Upper lobe of left lung (tissue), 6 donors: ENCODE data around the gene DSE. TPM values are rescaled to one million over a fixed set of nuclear protein-coding genes. Genes with fewer than 3 reads are reported as not detected.
A peak's percentile ranks its signal among the peaks of the same experiment; 100 is the strongest.

Source experiments
- ATAC-seq, 2 donors: fragments of 200-7000 bp; cut with Tn5 transposase; one replicate each; pipeline ENCODE4 v1.9.1; 2022; ENCODE audit warnings: mild to moderate bottlenecking in 2 of 2, moderate library complexity in 2 of 2; ENCODE audit not compliant: low FRiP score in 2 of 2
- DNase-seq, 2 donors: peaks; one replicate each; pipeline ENCODE4 v3.0.0-alpha.2; 2019 to 2020
- H3K27ac ChIP-seq, 4 donors: fragments of 200-600 bp; sonication (generic); one replicate each; pipeline ENCODE4 v1.5.1; 2016 to 2019
- H3K27me3 ChIP-seq, 4 donors: fragments of 200-600 bp; sonication (generic); one replicate each; pipeline ENCODE4 v1.5.1; 2017 to 2019
- H3K36me3 ChIP-seq, 4 donors: fragments of 200-600 bp; sonication (generic); one replicate each; pipeline ENCODE4 v1.5.1; 2016 to 2019
- H3K4me1 ChIP-seq, 4 donors: fragments of 200-600 bp; sonication (generic); one replicate each; pipeline ENCODE4 v1.5.1; 2018 to 2019
- H3K4me3 ChIP-seq, 4 donors: fragments of 200-600 bp; sonication (generic); one replicate each; pipeline ENCODE4 v1.5.1; 2017 to 2019; ENCODE audit warnings: mild to moderate bottlenecking in 2 of 4, moderate library complexity in 1 of 4
- H3K9me3 ChIP-seq, 4 donors: fragments of 200-600 bp; sonication (generic); one replicate each; pipeline ENCODE4 v1.5.1; 2018 to 2019
- EP300 ChIP-seq, 4 donors: sonication (generic); formaldehyde crosslinking; IDR thresholded peaks; one replicate each; pipeline ENCODE4 v1.5.1; 2017; ENCODE audit warnings: antibody characterized with exemption in 4 of 4, control low read depth in 2 of 4
- POLR2A ChIP-seq, 4 donors: fragments of 450-650 bp; IDR thresholded peaks; one replicate each; pipeline ENCODE4 v1.5.1; 2016 to 2017; ENCODE audit warnings: antibody characterized with exemption in 4 of 4, mild to moderate bottlenecking in 2 of 4
- POLR2AphosphoS5 ChIP-seq, 2 donors: sonication (generic); formaldehyde crosslinking; IDR thresholded peaks; one replicate each; pipeline ENCODE4 v1.5.1; 2017; ENCODE audit warnings: antibody characterized with exemption in 2 of 2
- WGBS, 2 donors: methylation state at CpG; one replicate each; pipeline ENCODE4 v1.1.5; 2017 to 2018; 5-methylcytosine and 5-hydroxymethylcytosine counted together
- total RNA-seq, 6 donors: library from RNA; depleted of rRNA in 4 of 6; stranded (reverse); fragments of >200 nt in 4 of 6; gene quantifications; one replicate each; pipeline versions ENCODE4 v1.1.0 to v1.2.1, GENCODE V29; 2016 to 2021
- TF ChIP-seq, protein P1 (sequence below), 6 experiments: fragments of 450-650 bp in 4 of 6; fragments of 200-600 bp in 2 of 6; sonication (generic) in 2 of 6; IDR thresholded peaks; one replicate each; pipeline ENCODE4 v1.5.1; 2016 to 2019; ENCODE audit warnings: antibody characterized with exemption in 6 of 6
- donor health status: DM: no; HTN: no; CAD: no; lungs with moderate emphysema.
- donor health status: DM: no; HTN: yes; CAD: no; lungs with severe emphysema.

Gene DSE
- total RNA-seq, 6 donors from 2014 or later: 20.1 to 68.1 (median 40.6) TPM

DNA sequence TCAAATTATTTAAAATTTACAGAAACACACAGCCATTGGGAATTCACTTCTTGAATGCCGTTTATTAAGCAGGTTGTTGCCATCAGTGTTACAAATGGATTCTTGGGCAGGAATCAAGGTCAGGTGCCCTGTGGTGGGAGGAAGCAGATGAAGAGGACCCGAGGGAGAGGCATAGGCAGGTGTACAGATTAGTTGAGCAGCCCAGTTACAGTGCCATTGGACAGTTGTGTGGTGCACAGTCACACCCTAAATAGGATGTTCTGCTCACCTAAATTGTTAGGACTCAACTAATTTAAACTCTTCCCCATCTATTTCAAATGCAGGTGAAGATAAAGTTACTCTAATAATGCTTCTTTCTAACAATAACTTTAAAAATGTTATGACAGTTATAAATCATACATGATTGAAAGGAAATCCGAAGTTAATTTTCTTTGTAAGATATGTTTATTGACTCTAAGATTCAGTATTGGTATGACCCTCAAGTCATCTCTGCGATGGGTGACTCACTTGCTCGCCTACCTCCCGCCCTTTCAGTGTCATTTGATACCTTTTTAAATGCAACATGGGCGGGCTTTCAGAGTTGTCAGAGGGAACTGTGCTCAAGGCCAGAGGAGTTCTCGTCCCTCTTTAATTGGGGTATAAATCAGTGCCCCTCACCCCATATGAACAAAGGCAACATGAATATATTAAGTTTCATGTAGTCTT, 35.1 kb downstream of the DSE start:
- no peak for DNase-seq
- H3K4me1 ChIP-seq: peaks cover 1 to 12% (median 3%) of the 10 kb centered on the region in 4 donors
- H3K36me3 ChIP-seq: no peaks in the 10 kb centered on the region
- H3K9me3 ChIP-seq: no peaks in the 10 kb centered on the region
- no peaks in the 10 kb centered on the region for H3K27me3 ChIP-seq
- H3K4me3 ChIP-seq: no peak overlapping the region
- ATAC-seq: peak in 1 of 2 donors; percentile 62
- peak overlapping the region in 2 of 4 donors; percentile 0 to 38 for H3K27ac ChIP-seq
- WGBS, 2 donors: 78 to 79% methylated on average over 8 of the region's 8 CpGs
- TF ChIP-seq, protein P1, sequence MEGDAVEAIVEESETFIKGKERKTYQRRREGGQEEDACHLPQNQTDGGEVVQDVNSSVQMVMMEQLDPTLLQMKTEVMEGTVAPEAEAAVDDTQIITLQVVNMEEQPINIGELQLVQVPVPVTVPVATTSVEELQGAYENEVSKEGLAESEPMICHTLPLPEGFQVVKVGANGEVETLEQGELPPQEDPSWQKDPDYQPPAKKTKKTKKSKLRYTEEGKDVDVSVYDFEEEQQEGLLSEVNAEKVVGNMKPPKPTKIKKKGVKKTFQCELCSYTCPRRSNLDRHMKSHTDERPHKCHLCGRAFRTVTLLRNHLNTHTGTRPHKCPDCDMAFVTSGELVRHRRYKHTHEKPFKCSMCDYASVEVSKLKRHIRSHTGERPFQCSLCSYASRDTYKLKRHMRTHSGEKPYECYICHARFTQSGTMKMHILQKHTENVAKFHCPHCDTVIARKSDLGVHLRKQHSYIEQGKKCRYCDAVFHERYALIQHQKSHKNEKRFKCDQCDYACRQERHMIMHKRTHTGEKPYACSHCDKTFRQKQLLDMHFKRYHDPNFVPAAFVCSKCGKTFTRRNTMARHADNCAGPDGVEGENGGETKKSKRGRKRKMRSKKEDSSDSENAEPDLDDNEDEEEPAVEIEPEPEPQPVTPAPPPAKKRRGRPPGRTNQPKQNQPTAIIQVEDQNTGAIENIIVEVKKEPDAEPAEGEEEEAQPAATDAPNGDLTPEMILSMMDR (IDR thresholded peaks at IDR 0.05): no peak
- TF ChIP-seq POLR2A (IDR thresholded peaks at IDR 0.05) (no peak), POLR2AphosphoS5 (IDR thresholded peaks at IDR 0.05) (no peak), EP300 (IDR thresholded peaks at IDR 0.05) (no peak)

DNA sequence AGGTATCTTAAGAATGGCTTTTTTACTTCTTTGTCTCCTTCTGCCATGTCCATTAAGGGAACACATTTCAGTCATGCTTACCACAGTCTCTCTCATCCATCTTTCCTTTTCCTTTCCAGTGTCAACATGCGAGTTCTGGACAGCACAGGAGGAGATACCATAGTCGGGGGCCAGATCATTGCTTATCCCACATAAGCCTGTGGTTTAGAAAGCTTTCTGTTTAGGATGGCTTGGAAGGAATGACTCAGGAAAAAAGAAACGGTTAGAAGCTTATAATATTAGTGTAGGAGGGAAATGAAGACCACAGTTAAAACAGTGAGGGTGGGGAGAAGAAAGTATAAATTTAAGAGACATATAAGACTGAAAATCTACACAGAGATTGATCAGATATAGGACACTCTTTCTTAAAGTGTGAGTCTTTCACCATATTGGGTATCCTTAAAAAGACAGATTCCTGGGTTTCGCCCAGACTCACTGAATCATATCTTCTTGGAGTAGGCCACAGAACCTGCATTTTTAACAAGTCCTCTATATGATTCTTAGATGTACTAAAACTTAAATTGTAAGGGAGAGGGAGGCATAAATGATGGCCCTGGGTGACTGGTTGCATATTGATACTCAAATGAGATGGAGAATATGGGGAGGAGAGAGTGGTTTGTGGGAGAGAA, 36.1 kb downstream of the DSE start:
- no peak for ATAC-seq

DNA sequence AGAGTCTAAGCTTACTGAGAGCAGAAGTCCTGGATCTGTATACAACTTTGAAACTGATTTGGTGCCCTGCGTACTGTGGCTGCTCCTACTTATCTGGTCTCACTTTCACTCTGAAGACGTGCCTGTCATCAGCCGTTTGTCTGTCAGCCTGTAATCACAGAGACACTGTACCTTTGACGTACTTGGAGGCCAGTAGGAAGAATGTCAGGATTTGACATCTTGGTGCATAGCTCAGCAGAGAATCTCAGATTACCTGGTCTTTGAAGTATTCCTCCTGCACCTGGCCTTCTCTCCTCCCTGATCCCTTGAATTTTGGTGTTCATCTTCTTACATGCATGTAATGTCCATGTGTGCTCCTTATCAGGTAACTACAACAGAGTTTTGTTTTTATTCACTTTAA, 37.7 kb downstream of the DSE start:
- TF ChIP-seq, protein P1 (IDR thresholded peaks at IDR 0.05): no peak
- TF ChIP-seq POLR2A (IDR thresholded peaks at IDR 0.05) (no peak), EP300 (IDR thresholded peaks at IDR 0.05) (no peak), POLR2AphosphoS5 (IDR thresholded peaks at IDR 0.05) (no peak)
- ATAC-seq: no peak
- Histone ChIP-seq H3K27me3 (no peaks in the 10 kb centered on the region), H3K4me3 (no peak overlapping the region), H3K36me3 (no peaks in the 10 kb centered on the region), H3K9me3 (no peaks in the 10 kb centered on the region), H3K27ac (no peak overlapping the region), H3K4me1 (peaks cover 22 to 32% (median 22%) of the 10 kb centered on the region in 4 donors)
- 89 to 95% methylated on average over 4 of the region's 4 CpGs for WGBS, 2 donors
- no peak for DNase-seq

More for the DNA sequence above, 36.1 kb downstream of the DSE start:
- no peaks in the 10 kb centered on the region for H3K36me3 ChIP-seq
- H3K27me3 ChIP-seq: no peaks in the 10 kb centered on the region
- DNase-seq: no peak
- no peaks in the 10 kb centered on the region for H3K9me3 ChIP-seq
- H3K4me1 ChIP-seq: peaks cover 11 to 22% (median 12%) of the 10 kb centered on the region in 4 donors
- 57 to 59% methylated on average over 4 of the region's 4 CpGs for WGBS, 2 donors
- no peak for TF ChIP-seq EP300 (IDR thresholded peaks at IDR 0.05)
- TF ChIP-seq, protein P1 (IDR thresholded peaks at IDR 0.05): no peak
- no peak for TF ChIP-seq POLR2A (IDR thresholded peaks at IDR 0.05)
- no peak for TF ChIP-seq POLR2AphosphoS5 (IDR thresholded peaks at IDR 0.05)
- H3K4me3 ChIP-seq: no peak overlapping the region
- no peak overlapping the region for H3K27ac ChIP-seq

DNA sequence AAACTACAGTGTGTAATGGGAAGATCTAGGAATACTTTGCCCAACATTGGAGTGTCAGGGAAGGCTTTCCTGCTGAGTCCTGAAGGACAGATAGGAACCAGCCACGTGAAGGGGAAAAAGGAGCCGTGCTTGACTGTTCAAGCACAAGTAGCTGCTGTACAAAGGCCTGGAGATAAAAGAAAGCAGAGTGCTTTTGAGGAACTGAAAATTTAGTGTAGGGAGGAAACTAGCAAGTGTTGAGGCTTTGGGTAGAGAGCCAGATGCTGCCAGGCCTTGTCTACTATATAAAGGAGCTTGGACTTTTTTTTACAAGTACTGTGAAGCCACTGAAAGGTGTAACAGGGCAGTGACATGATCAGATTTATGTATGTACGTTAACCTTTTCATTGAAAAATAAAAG, 39.0 kb downstream of the DSE start:
- no peak for TF ChIP-seq POLR2A (IDR thresholded peaks at IDR 0.05)
- TF ChIP-seq, protein P1 (IDR thresholded peaks at IDR 0.05): no peak
- TF ChIP-seq POLR2AphosphoS5 (IDR thresholded peaks at IDR 0.05): no peak
- no peak for TF ChIP-seq EP300 (IDR thresholded peaks at IDR 0.05)
- H3K4me1 ChIP-seq: peaks cover 22 to 32% (median 22%) of the 10 kb centered on the region in 4 donors
- H3K9me3 ChIP-seq: no peaks in the 10 kb centered on the region
- DNase-seq (no peak), ATAC-seq (peak in 1 of 2 donors; percentile 54)
- no peaks in the 10 kb centered on the region for H3K27me3 ChIP-seq
- 61 to 72% methylated on average over 3 of the region's 3 CpGs for WGBS, 2 donors
- no peak overlapping the region for H3K27ac ChIP-seq
- no peak overlapping the region for H3K4me3 ChIP-seq
- no peaks in the 10 kb centered on the region for H3K36me3 ChIP-seq
